Activated CD8-positive, alpha-beta memory T cell treated with anti-CD3 and anti-CD28 coated beads for 36 hours (primary cell): ENCODE measurements around the gene ST6GALNAC4. TPM values are rescaled to one million over a fixed set of nuclear protein-coding genes. Genes with fewer than 3 reads are reported as not detected.

ENCODE experiments used
- CTCF ChIA-PET: fragments of 350-600 bp; sonication (Branson Sonifier 250); formaldehyde crosslinking; loops from one replicate; lab custom pipeline; 2021; ENCODE audit warnings: antibody characterized with exemption; lab: Charles Lee
- POLR2A ChIA-PET: fragments of 350-600 bp; sonication (Branson Sonifier 250); formaldehyde crosslinking; loops from one replicate; lab custom pipeline; 2021; ENCODE audit warnings: antibody characterized with exemption; lab: Charles Lee
- total RNA-seq, 2 experiments: library from RNA; stranded (reverse); gene quantifications; one replicate each; pipeline ENCODE4 v1.2.3, GENCODE V29; 2021

The ST6GALNAC4 gene
- total RNA-seq, 2 experiments from 2014 or later = 44.1 to 44.2 TPM

DNA sequence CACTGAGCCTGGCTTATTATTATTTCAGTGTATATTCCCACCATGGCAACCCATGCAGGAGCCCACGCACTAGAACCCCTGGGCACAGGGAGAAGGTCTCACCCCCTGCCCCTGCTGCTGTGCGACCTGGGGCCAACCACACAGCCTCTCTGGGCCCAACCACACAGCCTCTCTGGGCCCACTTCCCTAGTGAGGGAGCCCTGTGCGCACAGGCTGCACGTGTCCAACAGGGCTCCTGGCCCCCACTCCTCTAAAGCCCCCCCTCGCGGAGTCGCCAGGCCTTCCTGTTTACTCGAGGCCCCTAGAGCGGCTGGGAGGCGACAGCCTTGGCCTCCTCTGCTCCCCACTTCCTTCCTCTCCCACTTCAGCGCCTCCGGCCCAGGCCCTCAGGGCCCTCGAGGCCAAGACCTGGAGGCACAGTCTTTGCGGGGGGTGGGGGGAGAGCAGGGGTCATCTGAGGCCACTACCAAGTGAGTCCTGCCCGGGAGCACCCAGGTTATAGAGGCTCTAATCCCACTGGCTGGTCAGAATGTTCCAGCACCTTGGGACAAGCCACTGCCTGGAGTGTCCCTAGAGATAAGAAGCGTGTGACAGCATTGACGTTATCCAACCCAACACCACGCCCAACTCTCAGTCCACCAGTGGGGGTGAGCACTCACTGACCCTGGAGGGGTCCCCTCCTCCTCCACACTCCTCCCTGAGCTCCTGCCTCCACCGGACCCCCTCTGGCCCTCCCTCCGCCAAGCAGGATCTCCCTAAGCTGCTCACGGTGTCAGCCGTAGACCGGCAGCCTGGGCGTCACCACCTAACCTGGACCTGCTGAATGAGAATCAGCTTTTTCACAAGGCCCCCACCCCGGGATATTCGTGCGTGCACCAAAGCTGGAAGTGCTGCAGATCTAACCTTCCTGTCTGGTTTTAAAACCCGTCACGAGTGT lies 54.5 kb downstream of the ST6GALNAC4 start:
- ChIA-PET CTCF (interaction anchor here (0.7 to 1.9 kb wide), 5 partner anchors 8 to 59 kb away, joined by 3 to 6 read pairs (median 4); no protein-coding TSS in a partner anchor), POLR2A (interaction anchor here (0.6 kb wide), 1 partner anchor 148 kb away, joined by 3 read pairs; no protein-coding TSS in a partner anchor)

DNA sequence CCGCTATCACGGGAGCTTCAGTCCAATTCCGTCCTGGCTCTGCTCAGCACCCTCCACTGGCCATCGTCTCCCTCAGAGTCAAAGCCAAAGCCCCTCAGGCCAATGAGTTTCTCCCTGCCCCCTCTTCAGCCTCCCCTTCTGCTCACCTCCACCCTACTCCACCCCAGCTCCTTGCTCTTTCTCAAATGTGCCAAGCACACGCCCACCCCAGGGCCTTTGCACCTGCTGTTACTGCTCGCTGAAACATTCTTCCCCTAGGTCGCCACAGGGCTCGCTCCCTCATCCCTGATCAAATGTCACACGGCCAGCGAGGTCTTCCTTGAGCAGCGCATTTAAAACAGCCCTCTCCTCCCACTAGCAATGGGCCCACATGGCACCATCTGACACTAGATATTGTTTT lies 56.1 kb downstream of the ST6GALNAC4 start:
- CTCF ChIA-PET = interaction anchor here (0.9 to 1.9 kb wide), 3 partner anchors 9 to 81 kb away, joined by 3 to 4 read pairs (median 3); no protein-coding TSS in a partner anchor
- POLR2A ChIA-PET = interaction anchor here (0.7 kb wide), 1 partner anchor 11 kb away, joined by 7 read pairs; no protein-coding TSS in a partner anchor

DNA sequence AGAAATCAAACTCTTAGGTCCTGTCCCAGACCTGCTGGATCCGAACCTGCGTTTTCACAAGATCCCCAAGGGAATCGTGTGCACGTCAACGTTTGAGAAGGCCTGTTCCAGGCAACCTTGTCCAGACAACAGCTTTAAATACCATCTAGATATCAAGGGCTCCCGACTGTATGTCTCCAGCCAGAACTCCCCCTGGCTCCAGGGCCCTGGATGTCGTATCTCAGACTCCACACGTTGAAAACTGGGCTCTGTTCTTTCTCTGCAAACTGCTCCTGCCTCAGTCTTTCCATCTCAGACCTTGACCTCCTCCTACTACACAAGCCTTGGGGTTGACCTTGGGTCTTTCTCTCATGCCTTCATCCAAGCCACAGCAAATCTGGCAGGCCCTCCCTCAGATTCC lies 56.6 kb downstream of the ST6GALNAC4 start:
- POLR2A ChIA-PET = interaction anchor here (0.7 kb wide), 1 partner anchor 12 kb away, joined by 7 read pairs; no protein-coding TSS in a partner anchor
- CTCF ChIA-PET = interaction anchor here (0.9 to 1.9 kb wide), 4 partner anchors 9 to 82 kb away, joined by 3 to 13 read pairs (median 4); no protein-coding TSS in a partner anchor

DNA sequence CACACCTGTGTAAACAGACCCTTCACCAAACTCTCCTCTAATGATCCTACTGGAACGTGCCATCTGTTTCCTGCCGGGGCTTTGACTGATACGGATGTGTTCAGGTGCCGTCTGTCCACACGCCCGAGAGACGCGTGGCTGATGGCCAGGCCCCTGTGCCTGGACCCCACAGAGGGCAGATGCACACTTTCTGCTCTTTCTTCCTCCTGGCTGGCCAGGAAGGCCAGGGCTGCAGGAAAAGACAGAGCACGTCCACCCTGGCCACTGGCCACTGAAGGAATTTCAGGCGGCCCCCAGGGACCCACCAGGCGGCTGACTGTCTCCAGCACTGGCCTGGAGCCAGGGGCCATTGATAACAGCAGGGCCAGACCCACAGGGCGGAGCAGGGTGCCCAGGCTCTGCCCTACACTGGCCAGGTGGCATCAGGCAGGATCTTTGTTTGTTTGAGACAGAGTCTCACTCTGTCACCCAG lies 58.8 kb downstream of the ST6GALNAC4 start:
- CTCF ChIA-PET = interaction anchor here (2.1 kb wide), 1 partner anchor 12 kb away, joined by 8 read pairs; no protein-coding TSS in a partner anchor
- POLR2A ChIA-PET = no interaction called here

Other genes with a start within 250 kb of the ST6GALNAC4 start
- not detected for gene CFAP157, start 210.1 kb downstream of the ST6GALNAC4 start, total RNA-seq
- 10 to 100 TPM; 27.8 to 28.8 TPM for gene PTRH1, start 201.4 kb downstream of the ST6GALNAC4 start, total RNA-seq
- 1 to 10 TPM; 1.3 to 1.4 TPM for gene TTC16, start 201.0 kb downstream of the ST6GALNAC4 start, total RNA-seq
- gene TOR2A, start 181.7 kb downstream of the ST6GALNAC4 start, total RNA-seq = 10 to 100 TPM; 24.9 TPM
- 10 to 100 TPM; 17.4 to 18.3 TPM for gene SH2D3C, start 138.4 kb downstream of the ST6GALNAC4 start, total RNA-seq
- 100 to 1,000 TPM; 103 to 109 TPM for gene CDK9, start 131.0 kb downstream of the ST6GALNAC4 start, total RNA-seq
- 100 to 1,000 TPM; 106 to 107 TPM for gene FPGS, start 114.2 kb downstream of the ST6GALNAC4 start, total RNA-seq
- gene ENG, start 62.4 kb downstream of the ST6GALNAC4 start, total RNA-seq = 10 to 100 TPM; 19.0 to 20.5 TPM
- gene AK1, start 39.4 kb downstream of the ST6GALNAC4 start, total RNA-seq = 10 to 100 TPM; 11.6 to 12.6 TPM
- gene ST6GALNAC6, start 17.4 kb downstream of the ST6GALNAC4 start, total RNA-seq = 10 to 100 TPM; 52.6 to 61.1 TPM
- 1 to 10 TPM; 1.0 to 2.5 TPM for gene PIP5KL1, start 13.7 kb upstream of the ST6GALNAC4 start, total RNA-seq
- gene DPM2, start 20.8 kb upstream of the ST6GALNAC4 start, total RNA-seq = 10 to 100 TPM; 74.8 to 76.5 TPM
- gene EEIG1, start 63.9 kb upstream of the ST6GALNAC4 start, total RNA-seq = 10 to 100 TPM; 47.3 to 48.5 TPM
- 10 to 100 TPM; 13.3 to 15.1 TPM for gene NAIF1, start 150.3 kb upstream of the ST6GALNAC4 start, total RNA-seq
- gene SLC25A25, start 151.2 kb upstream of the ST6GALNAC4 start, total RNA-seq = 10 to 100 TPM; 15.5 to 16.0 TPM
- 10 to 100 TPM; 68.3 to 68.6 TPM for gene PTGES2, start 210.7 kb upstream of the ST6GALNAC4 start, total RNA-seq
- gene LCN2, start 232.4 kb upstream of the ST6GALNAC4 start, total RNA-seq = not detected
- 10 to 100 TPM; 74.3 to 75.8 TPM for gene BBLN, start 243.2 kb upstream of the ST6GALNAC4 start, total RNA-seq